B cell (primary cell): ENCODE results near the gene SYT13. TPM values are rescaled to one million over a fixed set of nuclear protein-coding genes. Genes with fewer than 3 reads are reported as not detected.

Experiments
- ATAC-seq: fragments of 200-7000 bp; cut with Tn5 transposase; one replicate; pipeline ENCODE4 v1.10.0; 2021; ENCODE audit warnings: low read depth, mild to moderate bottlenecking, moderate number of reproducible peaks, moderate library complexity
- CTCF ChIA-PET: fragments of 350-600 bp; sonication (Branson Sonifier 250); formaldehyde crosslinking; loops from one replicate; lab custom pipeline; 2021; ENCODE audit warnings: antibody characterized with exemption, inconsistent platforms; lab: Charles Lee
- POLR2A ChIA-PET: fragments of 350-600 bp; sonication (Branson Sonifier 250); formaldehyde crosslinking; loops from one replicate; lab custom pipeline; 2021; ENCODE audit warnings: antibody characterized with exemption; lab: Charles Lee
- DNase-seq: peaks from one replicate; pipeline ENCODE4 v3.0.0; 2013
- H2AFZ ChIP-seq: 2 replicates; pipeline ENCODE4 v1.6.1; 2012; ENCODE audit warnings: mild to moderate bottlenecking, low read depth, low read length; ENCODE audit not compliant: insufficient read depth, poor library complexity, severe bottlenecking
- H3K27ac ChIP-seq, 2 donors: 1 replicate in 1 of 2; 2 replicates in 1 of 2; pipeline ENCODE4 v1.5.1; 2012 to 2013; ENCODE audit warnings: low read length in 2 of 2, mild to moderate bottlenecking in 2 of 2, moderate library complexity in 1 of 2
- H3K27me3 ChIP-seq, 4 experiments: fragments of 200-600 bp in 1 of 4; sonication (generic) in 1 of 4; replicated peaks in 1 of 4; 1 replicate in 2 of 4; 2 replicates in 2 of 4; pipeline versions ENCODE4 v1.6.1 to v1.7.0; 2013 to 2016; ENCODE audit warnings: low read length in 3 of 4, mild to moderate bottlenecking in 2 of 4, mixed read lengths in 1 of 4, moderate library complexity in 1 of 4; ENCODE audit not compliant: insufficient read depth in 4 of 4, control insufficient read depth in 3 of 4; ENCODE audit errors: control extremely low read depth in 1 of 4
- H3K36me3 ChIP-seq, 2 experiments: replicated peaks in 1 of 2; 1 replicate in 1 of 2; 2 replicates in 1 of 2; pipeline versions ENCODE4 v1.6.1 to v1.7.1; 2013; ENCODE audit warnings: low read length in 1 of 2; ENCODE audit not compliant: insufficient read depth in 2 of 2, control insufficient read depth in 1 of 2; ENCODE audit errors: control extremely low read depth in 1 of 2, extremely low read depth in 1 of 2
- H3K4me1 ChIP-seq, 2 donors: fragments of 200-600 bp in 1 of 2; sonication (generic) in 1 of 2; 1 replicate in 1 of 2; 2 replicates in 1 of 2; pipeline versions ENCODE4 v1.5.1 to v1.6.1; 2013 to 2017; ENCODE audit warnings: low read length in 2 of 2; ENCODE audit not compliant: control insufficient read depth in 2 of 2, insufficient read depth in 2 of 2
- H3K4me2 ChIP-seq: replicated peaks from 2 replicates; pipeline ENCODE3; 2012; ENCODE audit warnings: mild to moderate bottlenecking, low read depth, low read length; ENCODE audit not compliant: poor library complexity, severe bottlenecking
- H3K4me3 ChIP-seq, 5 experiments: fragments of 200-600 bp in 1 of 5; sonication (generic) in 1 of 5; 1 replicate in 3 of 5; 2 replicates in 2 of 5; pipeline versions ENCODE4 v1.5.1 to v1.7.0; 2011 to 2016; ENCODE audit warnings: low read length in 4 of 5, mild to moderate bottlenecking in 4 of 5, low read depth in 2 of 5, control low read depth in 1 of 5, moderate library complexity in 1 of 5; ENCODE audit not compliant: insufficient read depth in 1 of 5; ENCODE audit errors: control extremely low read depth in 1 of 5, extremely low read depth in 1 of 5
- H3K79me2 ChIP-seq: fragments of 200-600 bp; sonication (generic); one replicate; pipeline ENCODE4 v1.6.0; 2016; ENCODE audit warnings: low read length; ENCODE audit not compliant: control insufficient read depth, insufficient read depth
- H3K9ac ChIP-seq: fragments of 200-600 bp; sonication (generic); 2 replicates; pipeline ENCODE4 v1.6.1; 2017; ENCODE audit warnings: mild to moderate bottlenecking, low read length, moderate library complexity
- H3K9me3 ChIP-seq, 3 donors: one replicate each; pipeline versions ENCODE4 v1.6.1 to v1.7.1; 2013; ENCODE audit warnings: low read length in 2 of 3; ENCODE audit not compliant: control insufficient read depth in 2 of 3, insufficient read depth in 1 of 3; ENCODE audit errors: control extremely low read depth in 1 of 3
- H4K20me1 ChIP-seq: 2 replicates; pipeline ENCODE4 v1.6.0; 2012; ENCODE audit warnings: mild to moderate bottlenecking, low read length; ENCODE audit not compliant: insufficient read depth, control insufficient read depth, poor library complexity, severe bottlenecking
- H3K27ac Mint-ChIP-seq: one replicate; pipeline ENCODE4 v1.8.0; 2021; ENCODE audit warnings: mixed read lengths
- H3K27me3 Mint-ChIP-seq: one replicate; pipeline ENCODE4 v1.8.0; 2021; ENCODE audit warnings: mixed read lengths
- H3K4me1 Mint-ChIP-seq: one replicate; pipeline ENCODE4 v1.8.0; 2021; ENCODE audit warnings: mixed read lengths
- H3K4me3 Mint-ChIP-seq: one replicate; pipeline ENCODE4 v1.8.0; 2021; ENCODE audit warnings: mixed read lengths
- H3K9me3 Mint-ChIP-seq: one replicate; pipeline ENCODE4 v1.8.0; 2022; ENCODE audit warnings: mixed read lengths; ENCODE audit not compliant: insufficient read depth
- CTCF ChIP-seq: fragments of 200-600 bp; IDR thresholded peaks from one replicate; pipeline ENCODE4 v1.8.0; 2022; ENCODE audit warnings: antibody characterized with exemption, mild to moderate bottlenecking
- EZH2 ChIP-seq: IDR thresholded peaks from 2 replicates; pipeline ENCODE4 v1.6.1; 2012; ENCODE audit warnings: borderline replicate concordance, low read depth, mild to moderate bottlenecking, moderate library complexity, low read length; ENCODE audit not compliant: insufficient read depth, poor library complexity, severe bottlenecking
- WGBS: methylation state at CpG from one replicate; pipeline ENCODE4 v1.1.5; 2013; ENCODE audit warnings: missing lambda C conversion rate; ENCODE audit not compliant: insufficient coverage; 5-methylcytosine and 5-hydroxymethylcytosine counted together
- intact Hi-C: fragments of 100-400 bp; cut with micrococcal nuclease; formaldehyde crosslinking; loops from one replicate; pipeline ENCODE4 v1.10.0; 2022
- polyA plus RNA-seq: library from polyadenylated mRNA; depleted of rRNA; stranded (reverse); fragments of >200 nt; gene quantifications from 2 replicates; pipeline ENCODE4 v1.2.3, GENCODE V29; 2012
- total RNA-seq, 2 donors: library from RNA; stranded (reverse); fragments of 120-200 nt in 1 of 2; gene quantifications; 1 replicate in 1 of 2; 2 replicates in 1 of 2; pipeline versions ENCODE4 v1.2.3 to v1.2.4, GENCODE V29; 2013 to 2022

SYT13 gene
- total and polyA plus RNA-seq, 2 donors (not counting 1 experiment from before 2014, with no cell fraction given), result not detected

- H3K4me3 Mint-ChIP-seq, result no peak overlapping the region
- TF ChIP-seq CTCF, result no peak
- TF ChIP-seq EZH2, result no peak
- Histone ChIP-seq H3K4me1 (no peaks in the 10 kb centered on the region), H3K27ac (no peak overlapping the region), H3K4me2 (no peak overlapping the region), H4K20me1 (no peaks in the 10 kb centered on the region), H3K36me3 (peaks cover 0 to 22% of the 10 kb centered on the region in 2 experiments), H3K4me3 (no peak overlapping the region), H3K9ac (no peak overlapping the region), H3K9me3 (no peaks in the 10 kb centered on the region), H2AFZ (no peak overlapping the region), H3K27me3 (no peaks in the 10 kb centered on the region), H3K79me2 (no peaks in the 10 kb centered on the region)
- no peak overlapping the region for H3K27ac Mint-ChIP-seq
- intact Hi-C loops, result no loop called here
- no peak for DNase-seq
- ATAC-seq, result no peak
- WGBS, result 96% methylated on average over 18 of the region's 18 CpGs
- H3K9me3 Mint-ChIP-seq, result no peaks in the 10 kb centered on the region
- no peaks in the 10 kb centered on the region for H3K27me3 Mint-ChIP-seq
- CTCF ChIA-PET, result interaction anchor here (1.2 kb wide), 1 partner anchor 9 kb away, joined by 3 read pairs; no protein-coding TSS in a partner anchor
- H3K4me1 Mint-ChIP-seq, result no peaks in the 10 kb centered on the region
- POLR2A ChIA-PET, result interaction anchor here (0.6 kb wide), 1 partner anchor 13 kb away, joined by 3 read pairs; no protein-coding TSS in a partner anchor
These were observed 66.7 kb downstream of the SYT13 start for GRCh38 chr11:45219411-45219810.

GRCh38 chr11:45218705-45219104, 67.4 kb downstream of the SYT13 start:
- intact Hi-C loops, result no loop called here
- WGBS, result 100% methylated on average over 2 of the region's 4 CpGs

More at GRCh38 chr11:45218705-45219104, 67.4 kb downstream of the SYT13 start:
- DNase-seq, result no peak
- no peaks in the 10 kb centered on the region for H3K9me3 Mint-ChIP-seq
- ATAC-seq, result no peak
- no peaks in the 10 kb centered on the region for H3K27me3 Mint-ChIP-seq
- Histone ChIP-seq H3K9me3 (no peaks in the 10 kb centered on the region), H4K20me1 (no peaks in the 10 kb centered on the region), H3K36me3 (peaks cover 0 to 16% of the 10 kb centered on the region in 2 experiments), H3K79me2 (no peaks in the 10 kb centered on the region), H3K4me2 (no peak overlapping the region), H2AFZ (no peak overlapping the region), H3K4me1 (no peaks in the 10 kb centered on the region), H3K9ac (no peak overlapping the region), H3K27me3 (no peaks in the 10 kb centered on the region), H3K27ac (no peak overlapping the region), H3K4me3 (no peak overlapping the region)
- TF ChIP-seq CTCF (no peak), EZH2 (no peak)
- no peak overlapping the region for H3K4me3 Mint-ChIP-seq
- ChIA-PET POLR2A (no interaction called here), CTCF (interaction anchor here (1.2 kb wide), 1 partner anchor 15 kb away, joined by 3 read pairs; no protein-coding TSS in a partner anchor)
- H3K4me1 Mint-ChIP-seq, result no peaks in the 10 kb centered on the region
- H3K27ac Mint-ChIP-seq, result no peak overlapping the region
